WTC11 (cell line): Measurements from ENCODE around the gene RWDD1. TPM values are rescaled to one million over a fixed set of nuclear protein-coding genes. Genes with fewer than 3 reads are reported as not detected.

Source experiments
- ATAC-seq: fragments of 200-7000 bp; cut with Tn5 transposase; 2 replicates; pipeline ENCODE4 v1.10.0; 2021; ENCODE audit warnings: mild to moderate bottlenecking, moderate library complexity
- CTCF ChIA-PET: fragments of 300-600 bp; sonication (Branson Sonifier 250); formaldehyde crosslinking; loops from one replicate; lab custom pipeline; 2021; ENCODE audit warnings: antibody characterized with exemption; lab: Charles Lee
- POLR2A ChIA-PET: fragments of 350-600 bp; sonication (Branson Sonifier 250); formaldehyde crosslinking; loops from one replicate; lab custom pipeline; 2021; ENCODE audit warnings: antibody characterized with exemption; lab: Charles Lee
- DNase-seq: peaks from one replicate; pipeline ENCODE4 v3.0.0; 2021; ENCODE audit warnings: low spot score
- H3K27ac Mint-ChIP-seq: 2 replicates; pipeline ENCODE4 v1.8.0; 2021; ENCODE audit warnings: mixed read lengths
- H3K27me3 Mint-ChIP-seq: 2 replicates; pipeline ENCODE4 v1.8.0; 2021; ENCODE audit warnings: low read depth, mild to moderate bottlenecking, moderate library complexity, mixed read lengths
- H3K36me3 Mint-ChIP-seq: 2 replicates; pipeline ENCODE4 v1.8.0; 2021; ENCODE audit warnings: mixed read lengths
- H3K4me1 Mint-ChIP-seq: 2 replicates; pipeline ENCODE4 v1.8.0; 2022; ENCODE audit warnings: mixed read lengths
- H3K4me3 Mint-ChIP-seq: 2 replicates; pipeline ENCODE4 v1.8.0; 2021; ENCODE audit warnings: mild to moderate bottlenecking, moderate library complexity, mixed read lengths
- H3K9me3 Mint-ChIP-seq: 2 replicates; pipeline ENCODE4 v1.8.0; 2021; ENCODE audit warnings: mixed read lengths
- AR ChIP-seq: fragments of 250-450 bp; sonication (Bioruptor Pico); IDR thresholded peaks from 2 replicates; pipeline ENCODE4 v1.9.0; 2021; ENCODE audit warnings: mild to moderate bottlenecking
- ATF2 ChIP-seq: sonication (generic); formaldehyde crosslinking; IDR thresholded peaks from 2 replicates; pipeline ENCODE4 v1.8.1; 2022; ENCODE audit warnings: low read depth, missing genetic modification reagents, borderline replicate concordance
- CBFB ChIP-seq: sonication (generic); formaldehyde crosslinking; IDR thresholded peaks from 2 replicates; pipeline ENCODE4 v1.8.1; 2022; ENCODE audit warnings: mild to moderate bottlenecking, low read depth, missing genetic modification reagents
- CREM ChIP-seq: sonication (generic); formaldehyde crosslinking; IDR thresholded peaks from 2 replicates; pipeline ENCODE4 v1.8.1; 2022; ENCODE audit warnings: mild to moderate bottlenecking, missing genetic modification reagents, moderate library complexity
- FOXK1 ChIP-seq: sonication (generic); formaldehyde crosslinking; IDR thresholded peaks from 2 replicates; pipeline ENCODE4 v1.8.0; 2022; ENCODE audit warnings: mild to moderate bottlenecking, moderate library complexity, missing genetic modification reagents
- HMGXB4 ChIP-seq: sonication (generic); formaldehyde crosslinking; IDR thresholded peaks from 2 replicates; pipeline ENCODE4 v1.8.1; 2023; ENCODE audit warnings: mild to moderate bottlenecking, moderate library complexity, missing genetic modification reagents
- KAT7 ChIP-seq: sonication (generic); formaldehyde crosslinking; IDR thresholded peaks from 2 replicates; pipeline ENCODE4 v1.8.1; 2023; ENCODE audit warnings: missing genetic modification reagents, mild to moderate bottlenecking, borderline replicate concordance
- NFYB ChIP-seq: sonication (generic); formaldehyde crosslinking; conservative IDR thresholded peaks from 2 replicates; pipeline ENCODE4 v1.8.0; 2022; ENCODE audit warnings: low read depth, missing genetic modification reagents
- OVOL2 ChIP-seq: fragments of 250-450 bp; sonication (Bioruptor Pico); IDR thresholded peaks from 2 replicates; pipeline ENCODE4 v1.9.0; 2021; ENCODE audit warnings: mild to moderate bottlenecking, borderline replicate concordance
- SMAD3 ChIP-seq: sonication (generic); formaldehyde crosslinking; IDR thresholded peaks from 2 replicates; pipeline ENCODE4 v1.8.0; 2022; ENCODE audit warnings: missing genetic modification reagents, mild to moderate bottlenecking, borderline replicate concordance
- SOX15 ChIP-seq: fragments of 250-450 bp; sonication (Bioruptor Pico); IDR thresholded peaks from 2 replicates; pipeline ENCODE4 v1.9.0; 2021; ENCODE audit warnings: mild to moderate bottlenecking
- SP1 ChIP-seq: sonication (generic); formaldehyde crosslinking; conservative IDR thresholded peaks from 2 replicates; pipeline ENCODE4 v1.8.1; 2022; ENCODE audit warnings: missing genetic modification reagents
- ZMAT4 ChIP-seq: fragments of 250-450 bp; sonication (Bioruptor Pico); IDR thresholded peaks from 2 replicates; pipeline ENCODE4 v1.9.0; 2021; ENCODE audit warnings: mild to moderate bottlenecking
- ZNF121 ChIP-seq: sonication (generic); formaldehyde crosslinking; IDR thresholded peaks from 2 replicates; pipeline ENCODE4 v1.8.0; 2023; ENCODE audit warnings: missing genetic modification reagents
- ZNF396 ChIP-seq: fragments of 250-450 bp; sonication (Bioruptor Pico); IDR thresholded peaks from 2 replicates; pipeline ENCODE4 v1.8.0; 2021; ENCODE audit warnings: mild to moderate bottlenecking, moderate library complexity, borderline replicate concordance
- ZNF423 ChIP-seq: fragments of 250-450 bp; sonication (Bioruptor Pico); IDR thresholded peaks from 2 replicates; pipeline ENCODE4 v2.1.2; 2022; ENCODE audit warnings: mild to moderate bottlenecking, moderate library complexity
- ZNF671 ChIP-seq: fragments of 250-450 bp; sonication (Bioruptor Pico); IDR thresholded peaks from 2 replicates; pipeline ENCODE4 v1.8.0; 2021; ENCODE audit warnings: mild to moderate bottlenecking
- total RNA-seq: library from RNA; stranded (reverse); gene quantifications from 3 replicates; pipeline ENCODE4 v1.2.3, GENCODE V29; 2021
- TF ChIP-seq, protein P1 (sequence below): sonication (generic); formaldehyde crosslinking; IDR thresholded peaks from 2 replicates; pipeline ENCODE4 v1.8.0; 2022; ENCODE audit warnings: mild to moderate bottlenecking, missing genetic modification reagents
- TF ChIP-seq, protein P2 (sequence below): sonication (generic); formaldehyde crosslinking; IDR thresholded peaks from 2 replicates; pipeline ENCODE4 v1.8.0; 2022; ENCODE audit warnings: mild to moderate bottlenecking, missing genetic modification reagents
- TF ChIP-seq, protein P3 (sequence below): fragments of 250-450 bp; sonication (Bioruptor Pico); conservative IDR thresholded peaks from 2 replicates; pipeline ENCODE4 v1.9.0; 2021; ENCODE audit warnings: mild to moderate bottlenecking

Gene RWDD1
- total RNA-seq, 1 experiment from 2014 or later = 33.8 TPM

- TF ChIP-seq SP1 = no peak
- no peak for TF ChIP-seq ZNF121 (CRISPR knock-in tag)
- no peak for TF ChIP-seq ZMAT4 (CRISPR knock-in tag)
- TF ChIP-seq ZNF671 (CRISPR knock-in tag) = no peak
- TF ChIP-seq, protein P1, sequence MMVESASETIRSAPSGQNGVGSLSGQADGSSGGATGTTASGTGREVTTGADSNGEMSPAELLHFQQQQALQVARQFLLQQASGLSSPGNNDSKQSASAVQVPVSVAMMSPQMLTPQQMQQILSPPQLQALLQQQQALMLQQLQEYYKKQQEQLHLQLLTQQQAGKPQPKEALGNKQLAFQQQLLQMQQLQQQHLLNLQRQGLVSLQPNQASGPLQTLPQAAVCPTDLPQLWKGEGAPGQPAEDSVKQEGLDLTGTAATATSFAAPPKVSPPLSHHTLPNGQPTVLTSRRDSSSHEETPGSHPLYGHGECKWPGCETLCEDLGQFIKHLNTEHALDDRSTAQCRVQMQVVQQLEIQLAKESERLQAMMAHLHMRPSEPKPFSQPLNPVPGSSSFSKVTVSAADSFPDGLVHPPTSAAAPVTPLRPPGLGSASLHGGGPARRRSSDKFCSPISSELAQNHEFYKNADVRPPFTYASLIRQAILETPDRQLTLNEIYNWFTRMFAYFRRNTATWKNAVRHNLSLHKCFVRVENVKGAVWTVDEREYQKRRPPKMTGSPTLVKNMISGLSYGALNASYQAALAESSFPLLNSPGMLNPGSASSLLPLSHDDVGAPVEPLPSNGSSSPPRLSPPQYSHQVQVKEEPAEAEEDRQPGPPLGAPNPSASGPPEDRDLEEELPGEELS = no peak
- no peak for TF ChIP-seq HMGXB4 (CRISPR knock-in tag)
- no peak for TF ChIP-seq NFYB (CRISPR knock-in tag)
- H3K9me3 Mint-ChIP-seq = no peaks in the 10 kb centered on the region
- CTCF ChIA-PET = interaction anchor here (0.8 to 3.8 kb wide), 7 partner anchors 8 to 285 kb away, joined by 3 to 15 read pairs (median 4); partner anchors contain the start of genes CALHM5 and RWDD1
Measured at GRCh38 chr6:116553451-116553850, 17.9 kb upstream of the RWDD1 start, which contains the start of gene CALHM4. Gene CALHM4 (plus strand): TSS chr6:116553751. CDS start chr6:116553794, 43 bp downstream.

DNA sequence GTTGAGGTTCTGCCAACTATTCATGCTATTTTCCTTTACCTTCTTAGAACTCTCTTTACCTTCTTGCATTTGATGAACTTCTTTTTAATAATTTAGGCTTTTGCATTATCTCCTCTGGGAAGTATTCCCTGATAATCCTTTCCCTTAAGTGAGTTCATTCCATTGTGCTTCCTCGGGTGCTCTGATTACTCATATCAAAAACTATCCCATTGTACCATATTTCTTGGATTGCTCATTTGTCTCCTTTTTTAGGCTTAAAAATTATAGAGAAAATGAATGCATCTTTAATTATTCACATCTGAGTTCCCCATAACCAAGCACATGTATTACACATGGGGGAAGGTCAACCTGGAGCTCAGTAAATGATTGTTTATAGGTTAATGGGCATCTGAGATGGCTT lies 15.2 kb upstream of the RWDD1 start:
- ATAC-seq (no peak), DNase-seq (no peak)
- Mint-ChIP-seq H3K27ac (no peak overlapping the region), H3K9me3 (no peaks in the 10 kb centered on the region), H3K4me3 (no peak overlapping the region), H3K36me3 (no peaks in the 10 kb centered on the region), H3K4me1 (peaks cover 1% of the 10 kb centered on the region), H3K27me3 (no peaks in the 10 kb centered on the region; the same call in 1 of the 2 replicates)
- CTCF ChIA-PET = interaction anchor here (0.8 to 3.8 kb wide), 3 partner anchors 23 to 287 kb away, joined by 3 to 15 read pairs (median 9); no protein-coding TSS in a partner anchor
- POLR2A ChIA-PET = no interaction called here
- no peak for TF ChIP-seq OVOL2
- TF ChIP-seq, protein P2, sequence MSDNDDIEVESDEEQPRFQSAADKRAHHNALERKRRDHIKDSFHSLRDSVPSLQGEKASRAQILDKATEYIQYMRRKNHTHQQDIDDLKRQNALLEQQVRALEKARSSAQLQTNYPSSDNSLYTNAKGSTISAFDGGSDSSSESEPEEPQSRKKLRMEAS (CRISPR knock-in tag) = no peak
- no peak for TF ChIP-seq SMAD3
- TF ChIP-seq AR (CRISPR knock-in tag) = no peak
- no peak for TF ChIP-seq CBFB (CRISPR knock-in tag)
- TF ChIP-seq ZNF396 (CRISPR knock-in tag) = no peak
- no peak for TF ChIP-seq FOXK1 (CRISPR knock-in tag)
- no peak for TF ChIP-seq ZNF423 (CRISPR knock-in tag)
- TF ChIP-seq SOX15 (CRISPR knock-in tag) = no peak
- TF ChIP-seq, protein P3, sequence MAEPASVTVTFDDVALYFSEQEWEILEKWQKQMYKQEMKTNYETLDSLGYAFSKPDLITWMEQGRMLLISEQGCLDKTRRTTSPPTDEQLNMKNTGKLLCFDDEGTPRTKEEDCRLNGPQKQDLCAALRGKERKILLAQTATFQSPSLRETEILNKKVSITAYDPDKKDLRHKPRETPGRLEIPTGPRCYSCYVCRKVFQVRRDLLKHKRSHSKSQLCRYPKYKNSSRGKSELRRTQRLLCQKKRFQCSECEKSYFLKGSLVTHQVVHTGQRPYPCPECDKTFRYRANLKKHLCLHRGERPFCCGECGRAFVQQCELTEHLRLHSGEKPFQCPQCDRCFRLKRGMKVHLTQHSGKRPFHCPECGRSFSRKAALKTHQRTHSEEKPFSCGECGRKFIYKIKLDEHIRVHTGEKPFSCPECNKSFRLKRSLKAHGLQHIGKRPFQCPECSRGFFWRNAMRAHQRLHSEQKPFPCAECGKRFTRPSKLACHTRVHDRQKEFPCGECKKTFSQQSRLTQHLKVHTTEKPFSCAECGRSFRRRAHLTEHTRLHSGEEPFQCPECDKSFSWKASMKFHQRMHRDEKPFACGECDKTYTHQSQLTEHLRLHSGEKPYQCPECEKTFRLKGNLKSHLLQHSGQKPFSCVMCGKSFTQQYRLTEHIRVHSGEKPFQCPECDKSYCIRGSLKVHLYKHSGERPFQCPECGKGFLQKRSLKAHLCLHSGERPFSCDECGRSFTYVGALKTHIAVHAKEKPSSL (CRISPR knock-in tag) = no peak
- TF ChIP-seq KAT7 (CRISPR knock-in tag) = no peak
- no peak for TF ChIP-seq CREM (CRISPR knock-in tag)
- TF ChIP-seq ATF2 (CRISPR knock-in tag) = no peak

More at GRCh38 chr6:116553451-116553850, 17.9 kb upstream of the RWDD1 start, which contains the start of gene CALHM4:
- H3K27ac Mint-ChIP-seq = no peak within 1 kb of the TSS
- H3K4me3 Mint-ChIP-seq = no peak within 1 kb of the TSS
- POLR2A ChIA-PET = interaction anchor here (1.0 kb wide), 1 partner anchor 17 kb away, joined by 4 read pairs; no protein-coding TSS in a partner anchor
- no peaks in the 10 kb centered on the region for H3K4me1 Mint-ChIP-seq
- H3K36me3 Mint-ChIP-seq = no peaks in the 10 kb centered on the region
- no peaks in the 10 kb centered on the region; the same call in 1 of the 2 replicates for H3K27me3 Mint-ChIP-seq
- ATAC-seq (no peak), DNase-seq (no peak)
